ENCODE measurements around the gene DAZAP2.
A peak's percentile ranks its signal among the peaks of the same experiment; 100 is the strongest.
"Not testable (repeated sequence)": the region's sequence is repeated elsewhere in the genome, so short reads cannot be mapped to it uniquely, and the experiment has no call there.

DAZAP2 gene

GRCh38 chr12:51262758-51263177, 24.1 kb downstream of the DAZAP2 start:
- H3K27ac ChIP-seq (ENCODE audit: low read length): no peak overlapping the region
- no peaks in the 10 kb centered on the region for H3K27me3 ChIP-seq (ENCODE audit: insufficient read depth, low read length)
- peaks cover 3% of the 10 kb centered on the region; the same call in 1 of the 2 replicates for H3K4me1 ChIP-seq (ENCODE audit: insufficient read depth, low read length)
- H3K9ac ChIP-seq (ENCODE audit: low read depth, low read length): no peak overlapping the region
- H3K36me3 ChIP-seq (ENCODE audit: insufficient read depth, low read depth, low read length): no peaks in the 10 kb centered on the region
- no peaks in the 10 kb centered on the region for H3K9me3 ChIP-seq (ENCODE audit: insufficient read depth, low read depth, low read length)
- H3K4me3 ChIP-seq (ENCODE audit: low read length): no peak overlapping the region

DNA sequence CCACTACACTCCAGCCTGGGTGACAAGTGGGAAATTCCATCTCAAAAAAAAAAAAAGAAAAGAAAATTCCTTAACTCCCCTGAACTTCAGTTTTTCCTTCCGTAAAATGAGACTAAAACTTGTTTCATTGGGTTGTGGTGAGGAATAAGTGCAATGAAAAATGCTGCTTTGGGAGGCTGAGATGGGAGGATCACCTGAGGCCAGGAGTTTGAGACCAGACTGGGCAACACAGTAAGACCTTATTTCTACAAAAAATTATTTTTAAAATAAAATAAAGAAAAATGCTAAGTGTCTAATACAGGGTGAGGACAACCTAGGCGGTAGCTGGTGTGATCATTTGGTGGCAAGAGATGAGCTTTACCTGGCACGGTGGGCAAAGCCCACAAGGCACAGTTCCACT, 24.7 kb downstream of the DAZAP2 start:
- Histone ChIP-seq H3K27ac (ENCODE audit: low read length) (no peak overlapping the region), H3K9me3 (ENCODE audit: insufficient read depth, low read depth, low read length) (no peaks in the 10 kb centered on the region), H3K36me3 (ENCODE audit: insufficient read depth, low read depth, low read length) (no peaks in the 10 kb centered on the region), H3K4me3 (ENCODE audit: low read length) (no peak overlapping the region), H3K27me3 (ENCODE audit: insufficient read depth, low read length) (no peaks in the 10 kb centered on the region), H3K4me1 (ENCODE audit: insufficient read depth, low read length) (peaks cover 3% of the 10 kb centered on the region; the same call in 1 of the 2 replicates), H3K9ac (ENCODE audit: low read depth, low read length) (no peak overlapping the region)

DNA sequence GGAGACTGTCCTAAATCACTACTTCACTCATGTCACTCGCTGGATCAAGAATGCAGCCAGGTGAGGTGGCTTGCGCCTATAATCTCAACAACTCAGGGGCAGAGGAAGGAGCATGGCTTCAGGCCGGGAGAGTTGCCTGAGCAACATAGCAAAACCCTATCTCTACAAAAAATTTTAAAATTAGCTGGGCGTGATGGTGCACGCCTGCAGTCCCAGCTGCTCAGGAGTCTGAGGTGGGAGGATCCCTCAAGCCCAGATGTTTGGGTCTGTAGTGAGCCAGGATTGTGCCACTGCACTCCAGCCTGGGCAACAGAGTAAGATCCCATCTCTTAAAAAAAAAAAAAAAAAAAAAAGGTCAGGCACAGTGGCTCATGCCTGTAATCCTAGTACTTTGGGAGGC, 25.7 kb downstream of the DAZAP2 start:
- Histone ChIP-seq H3K9ac (ENCODE audit: low read depth, low read length) (no peak overlapping the region), H3K9me3 (ENCODE audit: insufficient read depth, low read depth, low read length) (no peaks in the 10 kb centered on the region), H3K27me3 (ENCODE audit: insufficient read depth, low read length) (peaks cover 8% of the 10 kb centered on the region; the same call in 1 of the 2 replicates), H3K27ac (ENCODE audit: low read length) (no peak overlapping the region), H3K4me1 (ENCODE audit: insufficient read depth, low read length) (peaks cover 3% of the 10 kb centered on the region), H3K4me3 (ENCODE audit: low read length) (no peak overlapping the region), H3K36me3 (ENCODE audit: insufficient read depth, low read depth, low read length) (no peaks in the 10 kb centered on the region)

- H3K27ac ChIP-seq (ENCODE audit: low read length): no peak overlapping the region
- peaks cover 3% of the 10 kb centered on the region for H3K4me1 ChIP-seq (ENCODE audit: insufficient read depth, low read length)
- no peak overlapping the region for H3K4me3 ChIP-seq (ENCODE audit: low read length)
- no peak overlapping the region for H3K9ac ChIP-seq (ENCODE audit: low read depth, low read length)
- H3K27me3 ChIP-seq (ENCODE audit: insufficient read depth, low read length): peaks cover 11% of the 10 kb centered on the region; the same call in 1 of the 2 replicates
- no peaks in the 10 kb centered on the region for H3K36me3 ChIP-seq (ENCODE audit: insufficient read depth, low read depth, low read length)
- H3K9me3 ChIP-seq (ENCODE audit: insufficient read depth, low read depth, low read length): no peaks in the 10 kb centered on the region
Observed at GRCh38 chr12:51265024-51265423, 26.4 kb downstream of the DAZAP2 start.

- peak overlapping the region; percentile 78 for H3K4me3 ChIP-seq (ENCODE audit: low read length)
- H3K36me3 ChIP-seq (ENCODE audit: insufficient read depth, low read depth, low read length): no peaks in the 10 kb centered on the region
- H3K27me3 ChIP-seq (ENCODE audit: insufficient read depth, low read length): peaks cover 31% of the 10 kb centered on the region
- H3K4me1 ChIP-seq (ENCODE audit: insufficient read depth, low read length): peaks cover 8% of the 10 kb centered on the region
- no peak overlapping the region for H3K27ac ChIP-seq (ENCODE audit: low read length)
- H3K9me3 ChIP-seq (ENCODE audit: insufficient read depth, low read depth, low read length): no peaks in the 10 kb centered on the region
- no peak overlapping the region for H3K9ac ChIP-seq (ENCODE audit: low read depth, low read length)
Observed at GRCh38 chr12:51269174-51270066, 30.8 kb downstream of the DAZAP2 start.

- Histone ChIP-seq H3K4me1 (ENCODE audit: insufficient read depth, low read length) (peaks cover 8% of the 10 kb centered on the region), H3K9me3 (ENCODE audit: insufficient read depth, low read depth, low read length) (no peaks in the 10 kb centered on the region), H3K36me3 (ENCODE audit: insufficient read depth, low read depth, low read length) (no peaks in the 10 kb centered on the region), H3K27me3 (ENCODE audit: insufficient read depth, low read length) (peaks cover 31% of the 10 kb centered on the region), H3K4me3 (ENCODE audit: low read length) (peak within 1 kb of the TSS; percentile 78), H3K27ac (ENCODE audit: low read length) (no peak within 1 kb of the TSS), H3K9ac (ENCODE audit: low read depth, low read length) (peak within 1 kb of the TSS; percentile 35; the same call in 1 of the 2 replicates)
Observed at GRCh38 chr12:51270067-51270950, 31.7 kb downstream of the DAZAP2 start, which contains the start of gene SMAGP. SMAGP (minus strand) TSS chr12:51270415; CDS start chr12:51269278, 1,137 bp downstream.

GRCh38 chr12:51270951-51271518, 32.4 kb downstream of the DAZAP2 start:
- Histone ChIP-seq H3K4me1 (ENCODE audit: insufficient read depth, low read length) (peaks cover 8% of the 10 kb centered on the region), H3K27ac (ENCODE audit: low read length) (no peak overlapping the region), H3K4me3 (ENCODE audit: low read length) (peak overlapping the region; percentile 78), H3K36me3 (ENCODE audit: insufficient read depth, low read depth, low read length) (no peaks in the 10 kb centered on the region), H3K27me3 (ENCODE audit: insufficient read depth, low read length) (peaks cover 31% of the 10 kb centered on the region), H3K9me3 (ENCODE audit: insufficient read depth, low read depth, low read length) (no peaks in the 10 kb centered on the region), H3K9ac (ENCODE audit: low read depth, low read length) (peak overlapping the region; percentile 35; the same call in 1 of the 2 replicates)

GRCh38 chr12:51272810-51273209, 34.2 kb downstream of the DAZAP2 start:
- not testable (repeated sequence) for H3K9ac ChIP-seq (ENCODE audit: low read depth, low read length); H3K36me3 ChIP-seq (ENCODE audit: insufficient read depth, low read depth, low read length); H3K4me1 ChIP-seq (ENCODE audit: insufficient read depth, low read length); H3K27ac ChIP-seq (ENCODE audit: low read length); H3K9me3 ChIP-seq (ENCODE audit: insufficient read depth, low read depth, low read length); H3K4me3 ChIP-seq (ENCODE audit: low read length)
- H3K27me3 ChIP-seq (ENCODE audit: insufficient read depth, low read length): peaks cover 31% of the 10 kb centered on the region

- Histone ChIP-seq H3K27me3 (ENCODE audit: insufficient read depth, low read length) (peaks cover 19% of the 10 kb centered on the region), H3K27ac (ENCODE audit: low read length) (no peak overlapping the region), H3K9ac (ENCODE audit: low read depth, low read length) (no peak overlapping the region), H3K9me3 (ENCODE audit: insufficient read depth, low read depth, low read length) (no peaks in the 10 kb centered on the region), H3K4me1 (ENCODE audit: insufficient read depth, low read length) (peaks cover 5% of the 10 kb centered on the region), H3K36me3 (ENCODE audit: insufficient read depth, low read depth, low read length) (no peaks in the 10 kb centered on the region), H3K4me3 (ENCODE audit: low read length) (no peak overlapping the region)
Observed at GRCh38 chr12:51275088-51275487, 36.5 kb downstream of the DAZAP2 start.

DNA sequence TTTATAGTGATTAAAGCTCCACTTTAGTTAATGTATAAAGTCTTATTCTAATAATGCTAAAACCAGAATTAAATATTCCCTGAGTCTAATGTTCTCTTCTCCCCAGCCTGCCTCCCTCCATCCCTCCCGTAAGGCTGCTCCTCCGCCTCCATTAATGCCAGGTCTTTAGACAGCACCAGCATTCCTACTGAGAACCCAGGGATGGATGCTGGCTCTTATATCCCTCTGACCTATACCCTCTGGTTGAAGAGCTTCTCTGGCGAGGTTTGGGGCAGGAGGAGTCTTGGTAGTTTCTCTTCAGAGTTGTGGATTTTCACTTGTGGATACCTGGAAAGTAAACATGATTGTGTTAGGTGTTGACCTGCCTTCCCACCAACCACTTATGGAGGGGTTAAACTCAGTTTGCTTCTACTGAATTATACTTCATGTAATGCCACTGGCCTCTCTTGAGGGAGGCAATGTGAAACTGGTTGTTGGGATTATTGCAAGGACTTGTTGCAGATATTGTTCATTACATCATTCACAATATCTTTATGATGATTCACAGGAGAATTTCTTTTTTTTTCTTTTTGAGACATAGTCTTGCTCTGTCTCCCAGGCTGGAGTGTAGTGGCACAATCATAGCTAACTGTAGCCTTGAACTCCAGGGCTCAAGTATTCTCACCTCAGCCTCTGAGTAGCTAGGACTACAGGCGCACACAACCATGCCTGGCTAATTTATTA, 42.7 kb downstream of the DAZAP2 start:
- no peak overlapping the region for H3K27ac ChIP-seq (ENCODE audit: low read length)
- no peak overlapping the region for H3K9ac ChIP-seq (ENCODE audit: low read depth, low read length)
- H3K36me3 ChIP-seq (ENCODE audit: insufficient read depth, low read depth, low read length): no peaks in the 10 kb centered on the region

GRCh38 chr12:51285843-51286242, 47.2 kb downstream of the DAZAP2 start:
- H3K27ac ChIP-seq (ENCODE audit: low read length): no peak overlapping the region
- no peak overlapping the region for H3K4me3 ChIP-seq (ENCODE audit: low read length)
- no peaks in the 10 kb centered on the region for H3K9me3 ChIP-seq (ENCODE audit: insufficient read depth, low read depth, low read length)
- H3K36me3 ChIP-seq (ENCODE audit: insufficient read depth, low read depth, low read length): no peaks in the 10 kb centered on the region
- H3K4me1 ChIP-seq (ENCODE audit: insufficient read depth, low read length): peaks cover 2% of the 10 kb centered on the region; the same call in 1 of the 2 replicates
- H3K9ac ChIP-seq (ENCODE audit: low read depth, low read length): no peak overlapping the region
- no peaks in the 10 kb centered on the region for H3K27me3 ChIP-seq (ENCODE audit: insufficient read depth, low read length)

More for the DNA sequence above, 42.7 kb downstream of the DAZAP2 start:
- H3K9me3 ChIP-seq (ENCODE audit: insufficient read depth, low read depth, low read length): no peaks in the 10 kb centered on the region
- peaks cover 2% of the 10 kb centered on the region; the same call in 1 of the 2 replicates for H3K4me1 ChIP-seq (ENCODE audit: insufficient read depth, low read length)
- H3K27me3 ChIP-seq (ENCODE audit: insufficient read depth, low read length): no peaks in the 10 kb centered on the region
- no peak overlapping the region for H3K4me3 ChIP-seq (ENCODE audit: low read length)

Measured in iPS-20b (cell line).